Measurements from ENCODE around the gene PHF5A. TPM values are rescaled to one million over a fixed set of nuclear protein-coding genes. Genes with fewer than 3 reads are reported as not detected.

PHF5A gene
- total and polyA plus RNA-seq, 2 of the 8 experiments (the other 6 are each of a cell fraction or from before 2014, with no cell fraction given) = 119 to 135 TPM

DNA sequence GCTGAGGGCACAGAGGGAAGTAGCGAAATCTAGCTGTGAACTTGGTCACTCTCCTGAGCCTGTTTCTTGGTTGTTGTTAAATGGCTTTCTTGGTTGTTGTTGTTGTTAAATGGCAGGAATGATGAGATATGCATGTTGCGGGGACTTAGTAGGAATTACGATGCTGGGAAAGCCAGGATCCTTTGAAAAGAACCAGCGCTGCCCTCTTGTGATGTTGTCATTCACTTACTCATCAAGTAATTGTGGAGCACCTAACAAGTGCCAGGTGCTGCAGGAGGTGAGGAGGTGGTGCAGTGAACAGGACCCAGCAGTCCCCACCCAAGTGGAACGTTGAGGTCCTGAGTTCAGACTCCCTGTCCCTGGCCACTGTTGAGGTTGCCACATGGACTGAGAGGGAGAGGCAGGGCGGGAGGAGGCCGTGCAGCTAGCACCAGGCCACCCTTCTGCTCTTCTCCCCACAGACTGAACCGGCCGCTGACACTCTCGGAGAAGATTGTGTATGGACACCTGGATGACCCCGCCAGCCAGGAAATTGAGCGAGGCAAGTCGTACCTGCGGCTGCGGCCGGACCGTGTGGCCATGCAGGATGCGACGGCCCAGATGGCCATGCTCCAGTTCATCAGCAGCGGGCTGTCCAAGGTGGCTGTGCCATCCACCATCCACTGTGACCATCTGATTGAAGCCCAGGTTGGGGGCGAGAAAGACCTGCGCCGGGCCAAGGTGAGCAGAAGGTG, 39.0 kb upstream of the PHF5A start:
- Histone ChIP-seq H2BK12ac (ENCODE audit: low read depth, low read length) (no peak overlapping the region), H2AK5ac (ENCODE audit: low read depth, low read length) (no peak overlapping the region), H3K4me1 (replicated peaks in 1 of 4; ENCODE audit: control insufficient read depth in 3 of 4, insufficient read depth in 4 of 4, low read length in 3 of 4) (peaks cover 0 to 7% (median 5%) of the 10 kb centered on the region in 4 experiments; a peak in 5 of 7 replicates), H3K23ac (ENCODE audit: insufficient read length) (no peak overlapping the region), H2BK20ac (ENCODE audit: low read length) (no peak overlapping the region), H4K5ac (ENCODE audit: insufficient read length, low read depth, low read length) (no peak overlapping the region), H3K9me3 (ENCODE audit: insufficient read depth in 2 of 2, low read depth in 1 of 2, low read length in 1 of 2) (no peaks in the 10 kb centered on the region), H4K91ac (replicated peaks; ENCODE audit: insufficient read length, low read length) (no peak overlapping the region), H3K9ac (replicated peaks in 1 of 4; ENCODE audit: extremely low read depth in 1 of 4, low read depth in 3 of 4, low read length in 3 of 4) (no peak overlapping the region), H3K36me3 (ENCODE audit: control insufficient read depth in 2 of 4, insufficient read depth in 4 of 4, low read length in 3 of 4) (peaks cover 0 to 14% (median 1%) of the 10 kb centered on the region in 4 experiments; a peak in 4 of 8 replicates), H2BK5ac (ENCODE audit: low read depth, low read length) (no peak overlapping the region; the same call in 1 of the 2 replicates), H2BK15ac (ENCODE audit: low read length) (no peak overlapping the region), H3K4me2 (ENCODE audit: insufficient read depth in 1 of 2, low read depth in 2 of 2, low read length in 2 of 2) (no peak overlapping the region), H3K79me1 (ENCODE audit: low read depth, low read length) (peaks cover 3% of the 10 kb centered on the region), H3K4ac (replicated peaks; ENCODE audit: insufficient read length, low read depth, low read length) (no peak overlapping the region), H3K14ac (ENCODE audit: insufficient read length) (no peak overlapping the region), H4K20me1 (replicated peaks in 1 of 2; ENCODE audit: control insufficient read depth in 1 of 2, insufficient read depth in 2 of 2, low read length in 2 of 2) (peaks cover 0 to 2% of the 10 kb centered on the region in 2 experiments), H3K23me2 (ENCODE audit: low read depth, low read length) (no peaks in the 10 kb centered on the region), H2BK120ac (replicated peaks; ENCODE audit: low read depth, low read length) (no peak overlapping the region), H3K79me2 (ENCODE audit: control insufficient read depth in 1 of 2, insufficient read depth in 2 of 2, low read length in 2 of 2) (peaks cover 0 to 5% of the 10 kb centered on the region in 2 experiments; a peak in 1 of 4 replicates), H3K4me3 (ENCODE audit: extremely low read depth in 1 of 4, insufficient read depth in 2 of 4, low read depth in 3 of 4, low read length in 4 of 4) (no peak overlapping the region), H3K27me3 (replicated peaks in 1 of 4; ENCODE audit: control insufficient read depth in 3 of 4, extremely low read depth in 1 of 4, insufficient read depth in 3 of 4, low read length in 3 of 4) (no peaks in the 10 kb centered on the region), H3K27ac (ENCODE audit: low read depth, low read length) (no peak overlapping the region), H3K56ac (replicated peaks; ENCODE audit: insufficient read length, low read depth, low read length) (no peak overlapping the region), H3K18ac (ENCODE audit: extremely low read depth, low read length) (no peak overlapping the region), H2AFZ (ENCODE audit: low read length) (no peak overlapping the region), H4K8ac (ENCODE audit: extremely low read depth, insufficient read depth, low read length) (no peak overlapping the region)
- TF ChIP-seq, protein P1, sequence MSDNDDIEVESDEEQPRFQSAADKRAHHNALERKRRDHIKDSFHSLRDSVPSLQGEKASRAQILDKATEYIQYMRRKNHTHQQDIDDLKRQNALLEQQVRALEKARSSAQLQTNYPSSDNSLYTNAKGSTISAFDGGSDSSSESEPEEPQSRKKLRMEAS (IDR thresholded peaks at IDR 0.05) = no peak
- TF ChIP-seq POLR2AphosphoS5 (IDR thresholded peaks at IDR 0.05; ENCODE audit: low read depth, low read length) (no peak), RNF2 (IDR thresholded peaks at IDR 0.05; ENCODE audit: borderline replicate concordance, low read depth, low read length, missing control alignments, poor library complexity, severe bottlenecking) (no peak), RAD21 (IDR thresholded peaks at IDR 0.05 in 1 of 2, conservative IDR thresholded peaks at IDR 0.05 in 1 of 2; ENCODE audit: low read depth in 2 of 2, low read length in 2 of 2) (peak in 1 of 2 experiments; percentile 22; a peak in 1 of 4 replicates)
- ChIA-PET POLR2A (ENCODE audit: partially characterized antibody) (interaction anchor here (0.7 to 3.7 kb wide), 6 partner anchors 16 to 106 kb away, joined by 3 to 16 read pairs (median 4); partner anchors contain the start of genes ACO2, PHF5A and TOB2), CTCF (ENCODE audit: partially characterized antibody) (interaction anchor here (1.0 to 17.6 kb wide), 6 partner anchors 7 to 104 kb away, joined by 3 to 218 read pairs (median 6); partner anchors contain the start of gene TOB2)
- 94% methylated on average over 23 of the region's 23 CpGs; no CpG with 5 or more reads in 1 of the 2 experiments for WGBS, 2 experiments (ENCODE audit: extremely low coverage in 1 of 2, insufficient coverage in 1 of 2, insufficient read length in 1 of 2, insufficient replicate concordance in 2 of 2, low coverage in 1 of 2, low lambda C conversion rate in 2 of 2, missing lambda C conversion rate in 1 of 2)
- FAIRE-seq = no peak
- no peak for DNase-seq (ENCODE audit: low read depth in 1 of 2, low spot score in 2 of 2)

Measured in H1 (cell line).